K562 treated with DMSO at 1 percent for 48 hours (cell line): ENCODE measurements around the gene GPX5. TPM values are rescaled to one million over a fixed set of nuclear protein-coding genes. Genes with fewer than 3 reads are reported as not detected.

ENCODE experiments used
- total RNA-seq: library from RNA; unstranded; fragments of 300-600 nt; gene quantifications from 2 replicates; pipeline ENCODE4 v1.2.3, GENCODE V29; 2022; ENCODE audit warnings: low replicate concordance; ENCODE audit errors: extremely low read depth

Gene GPX5
- not detected in 2 replicates for total RNA-seq

GRCh38 chr6:28525496-28526039 lies at the start of gene GPX5:
Gene GPX5 (plus strand): TSS chr6:28525881. CDS start chr6:28526014, 133 bp downstream.

DNA sequence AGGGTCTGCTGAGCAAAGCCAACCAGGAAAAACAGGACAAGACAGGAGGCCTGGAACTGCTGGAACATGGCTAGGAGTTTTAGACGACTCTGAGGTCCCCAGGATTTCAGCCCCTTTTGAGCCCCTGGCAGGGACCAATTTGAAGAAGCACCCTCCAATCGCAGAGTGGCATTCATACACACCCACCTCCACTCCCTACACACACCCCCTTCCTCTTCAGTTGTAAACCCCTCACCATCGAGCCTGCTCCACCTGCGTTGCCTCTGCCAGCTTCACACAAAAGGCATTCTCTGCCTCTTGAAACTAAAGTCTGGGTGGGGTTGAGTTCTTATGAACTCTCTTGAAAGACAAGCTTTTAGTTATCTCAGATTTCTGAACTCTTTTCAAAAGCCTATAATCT lies 10.0 kb upstream of the GPX5 start, which contains the start of gene GPX6:
Gene GPX6 (minus strand): TSS at position 118 of the 400 bp plus-strand sequence. CDS start 50 bp downstream, at position 68.

Other genes with a start within 250 kb of the GPX5 start
- not detected in 2 replicates for gene PGBD1, start 244.3 kb upstream of the GPX5 start, total RNA-seq
- gene ZSCAN31, start 189.7 kb upstream of the GPX5 start, total RNA-seq = not detected in 2 replicates
- gene ZKSCAN3, start 175.9 kb upstream of the GPX5 start, total RNA-seq = not detected in 2 replicates
- not detected in 2 replicates for gene ZSCAN12, start 126.1 kb upstream of the GPX5 start, total RNA-seq
- gene ZSCAN23, start 82.4 kb upstream of the GPX5 start, total RNA-seq = not detected in 2 replicates
- gene GPX6, start 10.1 kb upstream of the GPX5 start, total RNA-seq = not detected in 2 replicates